Endothelial cell (in vitro differentiated cells): ENCODE results near the gene SIRT3. TPM values are rescaled to one million over a fixed set of nuclear protein-coding genes. Genes with fewer than 3 reads are reported as not detected.
"Not testable (repeated sequence)": the region's sequence is repeated elsewhere in the genome, so short reads cannot be mapped to it uniquely, and the experiment has no call there.

ENCODE experiments used
- DNase-seq: peaks from one replicate; pipeline ENCODE4 v3.0.0; 2021; ENCODE audit warnings: low spot score
- H3K27ac Mint-ChIP-seq: one replicate; pipeline ENCODE4 v1.8.0; 2021; ENCODE audit warnings: mixed read lengths, inconsistent platforms; ENCODE audit not compliant: unreplicated experiment
- H3K27me3 Mint-ChIP-seq: one replicate; pipeline ENCODE4 v1.8.0; 2021; ENCODE audit warnings: mild to moderate bottlenecking, moderate library complexity, mixed read lengths, inconsistent platforms; ENCODE audit not compliant: unreplicated experiment
- H3K36me3 Mint-ChIP-seq: one replicate; pipeline ENCODE4 v1.8.0; 2021; ENCODE audit warnings: mild to moderate bottlenecking, low read depth, mixed read lengths, inconsistent platforms; ENCODE audit not compliant: unreplicated experiment
- H3K4me1 Mint-ChIP-seq: one replicate; pipeline ENCODE4 v1.8.0; 2021; ENCODE audit warnings: mild to moderate bottlenecking, mixed read lengths, inconsistent platforms; ENCODE audit not compliant: unreplicated experiment
- H3K4me3 Mint-ChIP-seq: one replicate; pipeline ENCODE4 v1.8.0; 2021; ENCODE audit warnings: mild to moderate bottlenecking, mixed read lengths, inconsistent platforms; ENCODE audit not compliant: unreplicated experiment
- H3K9me3 Mint-ChIP-seq: one replicate; pipeline ENCODE4 v1.8.0; 2021; ENCODE audit warnings: mixed read lengths, inconsistent platforms; ENCODE audit not compliant: unreplicated experiment
- CTCF ChIP-seq: fragments of 200-600 bp; sonication (generic); IDR thresholded peaks from one replicate; pipeline ENCODE4 v1.5.0; 2021; ENCODE audit warnings: antibody characterized with exemption; ENCODE audit not compliant: unreplicated experiment
- total RNA-seq: library from RNA; stranded (reverse); fragmentation: NEBNext Ultra II Directional; extraction: Animal tissue kit (Norgen Biotek cat#: 25700); gene quantifications from one replicate; pipeline ENCODE4 v1.2.1, GENCODE V29; 2021; ENCODE audit not compliant: unreplicated experiment

SIRT3 gene
- total RNA-seq, 1 donor from 2014 or later, result 23.4 TPM

- peak; percentile 43 for TF ChIP-seq CTCF
- not testable (repeated sequence) for DNase-seq, H3K36me3 Mint-ChIP-seq
Measured at GRCh38 chr11:189843-190311, 46.3 kb downstream of the SIRT3 start.

GRCh38 chr11:189200-189783 lies 46.9 kb downstream of the SIRT3 start:
- not testable (repeated sequence) for H3K4me1 Mint-ChIP-seq, DNase-seq, H3K4me3 Mint-ChIP-seq, H3K9me3 Mint-ChIP-seq, H3K27me3 Mint-ChIP-seq, H3K36me3 Mint-ChIP-seq, H3K27ac Mint-ChIP-seq

More at GRCh38 chr11:189843-190311, 46.3 kb downstream of the SIRT3 start:
- H3K4me3 Mint-ChIP-seq, H3K27ac Mint-ChIP-seq, H3K27me3 Mint-ChIP-seq, H3K9me3 Mint-ChIP-seq, H3K4me1 Mint-ChIP-seq: not testable (repeated sequence)

GRCh38 chr11:180242-180641 lies 55.9 kb downstream of the SIRT3 start:
- H3K36me3 Mint-ChIP-seq, DNase-seq, H3K27me3 Mint-ChIP-seq, H3K4me3 Mint-ChIP-seq, H3K4me1 Mint-ChIP-seq, H3K9me3 Mint-ChIP-seq, H3K27ac Mint-ChIP-seq: not testable (repeated sequence)
- peak; percentile 37 for TF ChIP-seq CTCF

Other genes starting within 250 kb of the SIRT3 start
- not detected for gene SCGB1C1, start 43.3 kb downstream of the SIRT3 start, total RNA-seq
- gene BET1L, start 28.9 kb downstream of the SIRT3 start, total RNA-seq, result 64.4 TPM
- gene RIC8A, start 28.6 kb downstream of the SIRT3 start, total RNA-seq, result 89.2 TPM
- gene PSMD13, start 634 bp upstream of the SIRT3 start, total RNA-seq, result 189 TPM
- gene NLRP6, start 42.1 kb upstream of the SIRT3 start, total RNA-seq, result not detected
- gene PGGHG, start 52.8 kb upstream of the SIRT3 start, total RNA-seq, result 69.7 TPM
- gene IFITM5, start 63.2 kb upstream of the SIRT3 start, total RNA-seq, result not detected
- 205 TPM for gene IFITM2, start 71.5 kb upstream of the SIRT3 start, total RNA-seq
- 23.4 TPM for gene IFITM1, start 77.7 kb upstream of the SIRT3 start, total RNA-seq
- gene IFITM3, start 84.5 kb upstream of the SIRT3 start, total RNA-seq, result 446 TPM
- gene B4GALNT4, start 133.2 kb upstream of the SIRT3 start, total RNA-seq, result 14.9 TPM
- gene PKP3, start 157.9 kb upstream of the SIRT3 start, total RNA-seq, result 0.49 TPM
- 18.7 TPM for gene SIGIRR, start 178.7 kb upstream of the SIRT3 start, total RNA-seq
- 0.41 TPM for gene ANO9, start 205.7 kb upstream of the SIRT3 start, total RNA-seq
- gene PTDSS2, start 213.9 kb upstream of the SIRT3 start, total RNA-seq, result 46.4 TPM